ENCODE data around the gene HLA-G.

- TF ChIP-seq GATA2 (IDR thresholded peaks at IDR 0.05; ENCODE audit: low read depth, low read length) (no peak), GATA3 (IDR thresholded peaks at IDR 0.05; ENCODE audit: low read depth, low read length) (no peak)
Observed at GRCh38 chr6:29806387-29806786, 21.2 kb upstream of the HLA-G start.
